ENCODE results near the gene HLA-DPA1.

- TF ChIP-seq CTCF (IDR thresholded peaks at IDR 0.05) (no peak), POLR2A (IDR thresholded peaks at IDR 0.05) (no peak)
Observed at GRCh38 chr6:33107641-33108040, 34.2 kb upstream of the HLA-DPA1 start.

Data from Peyer's patch (tissue), 4 donors.